ENCODE results near the gene ASIP. TPM values are rescaled to one million over a fixed set of nuclear protein-coding genes. Genes with fewer than 3 reads are reported as not detected.
"Not testable (repeated sequence)": the region's sequence is repeated elsewhere in the genome, so short reads cannot be mapped to it uniquely, and the experiment has no call there.

The ASIP gene
- total RNA-seq, 4 donors from 2014 or later, result not detected

GRCh38 chr20:34222208-34222607 is 19.0 kb upstream of the ASIP start:
- DNase-seq (no peak), ATAC-seq (no peak)
- Histone ChIP-seq H3K4me3 (no peak overlapping the region), H3K9me3 (no peaks in the 10 kb centered on the region), H3K27me3 (no peaks in the 10 kb centered on the region), H3K36me3 (no peaks in the 10 kb centered on the region), H3K27ac (no peak overlapping the region), H3K4me1 (no peaks in the 10 kb centered on the region)
- TF ChIP-seq CTCF (IDR thresholded peaks at IDR 0.05 in 4 of 5, conservative IDR thresholded peaks at IDR 0.05 in 1 of 5), result no peak
- no peak for TF ChIP-seq POLR2A (IDR thresholded peaks at IDR 0.05)
- intact Hi-C loops (cut with DNase I; ENCODE audit: low total_unique reads) (no loop called here), in situ Hi-C loops (cut with MboI; ENCODE audit: low sequenced_read_pairs in 4 of 4) (no loop called here)

- H3K27ac ChIP-seq; H3K4me3 ChIP-seq; H3K9me3 ChIP-seq; H3K36me3 ChIP-seq; DNase-seq; intact Hi-C loops (cut with DNase I; ENCODE audit: low total_unique reads); H3K27me3 ChIP-seq; H3K4me1 ChIP-seq; in situ Hi-C loops (cut with MboI; ENCODE audit: low sequenced_read_pairs in 4 of 4); ATAC-seq: not testable (repeated sequence)
These were observed 17.0 kb upstream of the ASIP start for GRCh38 chr20:34224251-34224650.

GRCh38 chr20:34231634-34232033 is 9.6 kb upstream of the ASIP start:
- H3K27me3 ChIP-seq, result peaks cover 0 to 2% (median 0%) of the 10 kb centered on the region in 3 donors
- in situ Hi-C loops (cut with MboI; ENCODE audit: low sequenced_read_pairs in 4 of 4), result no loop called here
- no peak overlapping the region for H3K27ac ChIP-seq
- H3K9me3 ChIP-seq, result no peaks in the 10 kb centered on the region
- DNase-seq (no peak), ATAC-seq (no peak)
- H3K36me3 ChIP-seq, result no peaks in the 10 kb centered on the region
- no peak overlapping the region for H3K4me3 ChIP-seq
- intact Hi-C loops (cut with DNase I; ENCODE audit: low total_unique reads), result no loop called here
- TF ChIP-seq POLR2A (IDR thresholded peaks at IDR 0.05) (no peak), CTCF (IDR thresholded peaks at IDR 0.05 in 4 of 5, conservative IDR thresholded peaks at IDR 0.05 in 1 of 5) (no peak)
- no peaks in the 10 kb centered on the region for H3K4me1 ChIP-seq

- in situ Hi-C loops (cut with MboI; ENCODE audit: low sequenced_read_pairs in 4 of 4), result no loop called here
These were observed 8.6 kb upstream of the ASIP start for GRCh38 chr20:34232494-34233087.

GRCh38 chr20:34233687-34234086 is 7.5 kb upstream of the ASIP start:
- TF ChIP-seq CTCF (IDR thresholded peaks at IDR 0.05 in 4 of 5, conservative IDR thresholded peaks at IDR 0.05 in 1 of 5) (no peak), POLR2A (IDR thresholded peaks at IDR 0.05) (no peak)
- no peak overlapping the region for H3K27ac ChIP-seq
- ATAC-seq (no peak), DNase-seq (no peak)
- intact Hi-C loops (cut with DNase I; ENCODE audit: low total_unique reads), result no loop called here
- H3K27me3 ChIP-seq, result peaks cover 0 to 2% (median 0%) of the 10 kb centered on the region in 3 donors
- in situ Hi-C loops (cut with MboI; ENCODE audit: low sequenced_read_pairs in 4 of 4), result no loop called here
- no peaks in the 10 kb centered on the region for H3K9me3 ChIP-seq
- H3K4me3 ChIP-seq, result no peak overlapping the region
- H3K36me3 ChIP-seq, result no peaks in the 10 kb centered on the region
- no peaks in the 10 kb centered on the region for H3K4me1 ChIP-seq

More at GRCh38 chr20:34232494-34233087, 8.6 kb upstream of the ASIP start:
- no peak for TF ChIP-seq CTCF (IDR thresholded peaks at IDR 0.05 in 4 of 5, conservative IDR thresholded peaks at IDR 0.05 in 1 of 5)
- no peak for TF ChIP-seq POLR2A (IDR thresholded peaks at IDR 0.05)
- H3K27me3 ChIP-seq, result peaks cover 0 to 2% (median 0%) of the 10 kb centered on the region in 3 donors
- H3K4me3 ChIP-seq, result no peak overlapping the region
- ATAC-seq (no peak), DNase-seq (no peak)
- H3K4me1 ChIP-seq, result no peaks in the 10 kb centered on the region
- H3K9me3 ChIP-seq, result no peaks in the 10 kb centered on the region
- no peaks in the 10 kb centered on the region for H3K36me3 ChIP-seq
- no peak overlapping the region for H3K27ac ChIP-seq
- intact Hi-C loops (cut with DNase I; ENCODE audit: low total_unique reads), result no loop called here

All from gastrocnemius medialis (tissue), 4 donors.